SH-SY5Y (cell line): ENCODE measurements around the gene COX4I1.

Experiments used
- GATA2 ChIP-seq: IDR thresholded peaks from 2 replicates; pipeline ENCODE4 v1.6.1; 2011; ENCODE audit warnings: mild to moderate bottlenecking, low read depth, low read length
- GATA3 ChIP-seq: IDR thresholded peaks from 2 replicates; pipeline ENCODE4 v1.6.1; 2011; ENCODE audit warnings: low read depth, mild to moderate bottlenecking, low read length, moderate library complexity

DNA sequence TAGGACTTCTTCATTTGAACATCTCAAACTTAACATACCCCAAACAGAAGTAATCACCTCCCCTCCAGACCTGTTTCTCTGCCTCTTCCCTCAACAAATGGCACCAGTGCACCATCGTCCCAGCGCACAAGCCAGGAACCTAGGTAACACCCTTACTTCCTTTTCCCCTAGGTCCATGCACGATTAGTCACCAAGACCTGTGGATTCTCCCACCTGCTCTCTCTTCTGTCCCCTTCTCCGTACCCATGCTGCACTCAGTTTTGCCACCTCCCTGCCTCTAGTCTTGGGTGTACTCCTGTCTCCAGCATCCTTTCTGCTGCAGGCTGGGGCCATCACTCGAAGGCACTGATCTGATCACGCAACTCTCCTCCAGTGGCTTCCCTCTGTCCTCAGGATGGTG is 3.3 kb upstream of the COX4I1 start:
- TF ChIP-seq GATA2, result no peak
- no peak for TF ChIP-seq GATA3
